LoVo (cell line): ENCODE results near the gene PIP4K2C.

Source experiments
- DNase-seq: peaks from one replicate; pipeline ENCODE4 v3.0.0-alpha.2; 2016; ENCODE audit warnings: low spot score

Gene PIP4K2C

GRCh38 chr12:57590864-57591781 is at the start of gene PIP4K2C:
PIP4K2C (plus strand) TSS chr12:57591192; CDS start chr12:57591290, 98 bp downstream.
- peak; percentile 97 for DNase-seq

DNA sequence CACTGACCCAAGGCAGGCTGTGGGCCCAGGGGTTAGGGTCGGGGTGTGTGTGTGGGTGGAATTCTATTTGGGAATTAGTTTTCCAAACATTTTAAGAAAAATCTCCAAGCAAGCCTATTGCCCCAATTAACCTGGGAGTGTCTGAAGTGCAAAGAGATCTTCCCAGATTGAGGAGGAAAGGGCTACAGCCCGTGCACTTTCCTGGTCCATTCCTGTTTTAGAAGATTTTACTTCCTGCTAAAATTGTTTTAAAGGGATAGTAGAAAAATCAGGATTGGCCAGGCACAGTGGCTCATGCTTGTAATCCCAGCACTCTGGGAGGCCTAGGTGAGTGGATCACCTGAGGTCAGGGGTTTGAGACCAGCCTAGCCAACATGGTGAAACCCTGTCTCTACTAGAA is 49.3 kb upstream of the PIP4K2C start:
- no peak for DNase-seq

DNA sequence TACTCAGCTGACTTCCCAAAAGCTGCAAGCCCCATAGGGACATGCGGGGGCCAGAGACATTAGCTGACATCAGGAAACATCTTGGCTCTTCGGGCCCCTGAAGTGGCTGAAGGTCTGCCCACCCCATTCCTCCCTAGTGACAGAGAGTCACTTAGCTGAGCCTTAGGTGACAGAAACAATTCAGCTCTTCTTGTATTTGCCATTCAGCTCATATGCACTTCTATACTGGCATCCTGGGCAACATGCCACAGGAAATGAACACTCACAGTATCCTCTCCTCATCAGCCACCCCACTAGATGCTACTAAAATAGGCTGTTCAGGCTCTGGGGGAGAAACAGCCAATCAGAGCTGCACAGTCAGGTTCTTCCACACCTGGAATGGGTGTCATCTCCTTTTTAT is 47.4 kb upstream of the PIP4K2C start:
- DNase-seq = no peak

- DNase-seq = no peak
Observed at GRCh38 chr12:57545809-57546437, 45.1 kb upstream of the PIP4K2C start.

DNA sequence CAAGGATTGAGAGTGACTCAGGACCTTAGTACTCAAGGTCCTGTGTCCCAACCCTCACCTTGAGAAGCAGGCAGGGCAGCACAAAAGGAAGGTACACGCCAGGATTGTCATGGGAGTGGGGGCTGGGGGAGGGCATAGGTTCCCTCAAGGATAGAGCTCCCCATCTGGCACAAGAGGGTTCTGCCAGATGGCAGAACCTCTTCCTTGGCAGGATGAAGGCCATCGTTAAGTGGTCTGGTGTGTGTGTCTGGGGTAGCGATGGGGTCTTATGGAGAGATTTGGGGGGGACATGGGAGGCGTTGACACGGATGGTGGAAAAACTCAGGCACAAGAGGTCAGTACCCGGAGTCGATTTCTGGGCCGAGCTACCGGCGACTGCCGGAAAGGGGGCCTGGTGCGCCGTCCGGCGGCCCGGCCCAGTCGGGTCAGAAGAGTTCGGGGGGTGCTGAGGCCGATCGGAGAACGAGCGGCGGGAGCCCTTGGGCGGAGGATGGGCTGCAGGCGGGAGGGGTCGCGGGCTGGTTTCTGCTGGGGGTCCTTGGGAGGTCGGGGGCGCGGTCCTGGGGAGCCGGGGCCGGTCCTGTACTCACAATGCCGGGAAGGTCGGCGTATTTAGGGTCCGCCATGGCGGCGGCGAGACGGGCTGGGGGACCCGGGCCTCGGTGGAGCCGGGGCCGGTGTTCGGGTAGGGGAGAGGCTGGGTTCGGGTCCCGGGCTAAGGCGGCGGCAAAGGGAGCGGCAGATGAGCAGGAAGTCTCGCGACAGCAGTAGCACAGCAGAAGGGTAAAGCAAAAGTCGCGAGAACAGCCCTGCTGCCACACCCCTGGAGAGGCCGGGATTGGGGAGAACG is 44.3 kb upstream of the PIP4K2C start, which contains the start of gene DCTN2:
DCTN2 (minus strand) TSS at position 755 of the 850 bp plus-strand sequence; CDS start at position 626, 129 bp downstream.
- DNase-seq = peak; percentile 100

- DNase-seq = no peak
Observed at GRCh38 chr12:57547288-57548012, 43.5 kb upstream of the PIP4K2C start.

DNA sequence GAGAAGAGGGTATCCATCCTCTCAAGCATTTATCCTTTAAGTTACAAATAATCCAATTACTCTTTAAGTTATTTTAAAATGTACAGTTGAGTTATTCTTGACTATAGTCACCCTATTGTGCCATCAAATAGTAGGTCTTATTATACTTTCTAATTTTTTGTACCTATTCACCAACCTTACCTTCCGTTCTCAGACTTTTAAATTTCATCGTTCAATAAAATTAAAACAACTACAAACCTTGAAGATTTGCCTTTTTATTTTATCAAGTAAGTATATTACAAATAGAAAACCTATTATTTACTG is 43.0 kb upstream of the PIP4K2C start:
- DNase-seq = no peak

- no peak for DNase-seq
Observed at GRCh38 chr12:57548488-57548887, 42.5 kb upstream of the PIP4K2C start.

- no peak for DNase-seq
Observed at GRCh38 chr12:57549203-57549908, 41.6 kb upstream of the PIP4K2C start.

GRCh38 chr12:57549909-57550640 is 40.9 kb upstream of the PIP4K2C start, which contains the start of gene KIF5A:
KIF5A (plus strand) TSS chr12:57550044; CDS start chr12:57550272, 228 bp downstream.
- no peak for DNase-seq

- no peak for DNase-seq
Observed at GRCh38 chr12:57550641-57551549, 40.1 kb upstream of the PIP4K2C start.

DNA sequence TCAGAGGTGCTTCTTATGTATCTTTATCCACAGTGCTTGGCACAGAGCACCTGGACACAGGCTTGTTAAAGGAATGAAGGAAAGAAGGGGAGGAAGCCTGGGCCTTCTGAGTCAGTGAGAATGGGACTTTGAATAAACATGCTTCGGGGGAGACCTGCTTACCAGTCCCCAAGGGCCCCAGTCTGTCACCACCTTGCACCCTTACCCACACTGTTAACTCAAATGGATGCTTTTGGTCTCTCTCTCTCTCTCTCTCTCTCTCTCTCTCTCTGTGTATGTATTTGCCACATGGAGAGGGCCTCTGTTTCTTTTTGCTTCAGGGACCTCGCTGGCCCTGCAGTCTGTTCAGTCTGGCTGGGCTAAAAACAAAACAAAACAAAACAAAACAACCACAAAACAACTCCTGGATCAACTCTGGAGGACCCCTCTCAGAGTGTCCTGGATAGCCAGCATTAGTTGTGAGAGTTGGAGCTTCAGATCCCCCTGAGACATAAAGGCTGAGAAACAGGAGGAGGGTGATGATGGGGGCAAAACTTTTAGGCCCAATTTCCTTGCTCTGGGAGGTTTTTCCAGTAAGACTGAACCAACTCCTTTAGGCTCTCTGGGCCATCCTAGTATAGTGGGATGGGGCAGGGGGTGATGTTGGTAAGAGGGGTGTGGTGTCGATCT is 39.2 kb upstream of the PIP4K2C start:
- no peak for DNase-seq

DNA sequence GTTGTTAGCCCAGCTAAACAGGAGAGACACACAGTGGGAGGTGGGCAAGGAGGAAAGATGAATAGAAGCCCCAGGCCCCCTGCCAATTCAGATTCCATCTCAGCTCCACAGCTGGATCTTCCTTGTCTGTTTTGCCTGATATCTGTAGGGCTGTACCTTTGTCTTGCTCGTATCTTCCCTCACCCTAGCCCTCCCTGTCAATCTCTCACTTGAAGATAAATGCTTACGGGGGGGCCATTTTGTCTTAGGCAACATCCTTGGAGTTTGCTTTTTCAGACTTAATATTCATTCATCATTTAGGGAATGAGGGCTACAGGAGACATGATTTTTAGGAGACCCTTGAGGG is 38.7 kb upstream of the PIP4K2C start:
- DNase-seq = no peak

DNA sequence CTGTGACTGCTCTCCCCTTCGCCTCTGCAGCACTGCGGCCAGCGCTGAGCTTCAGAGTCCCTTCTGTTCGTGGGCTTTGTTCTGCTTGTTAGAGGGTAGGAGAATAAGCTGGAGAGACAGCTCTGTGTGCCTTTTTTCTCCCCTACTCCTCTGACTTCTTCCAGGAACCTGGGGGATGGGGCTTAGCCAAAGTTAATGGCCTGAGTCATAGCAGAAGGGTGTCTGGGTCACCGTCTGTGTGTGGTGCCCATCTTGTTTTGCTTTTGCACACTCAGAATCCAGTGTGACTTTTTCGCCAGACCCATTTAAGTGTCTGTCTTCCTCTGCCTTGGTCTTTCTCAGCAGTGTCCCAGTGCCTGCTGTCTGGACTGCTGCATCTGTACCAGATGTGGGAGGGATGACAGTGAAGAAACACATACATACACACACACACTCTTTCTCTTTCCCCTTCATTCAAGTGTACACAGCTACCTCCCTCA is 38.1 kb upstream of the PIP4K2C start:
- DNase-seq = no peak

- no peak for DNase-seq
Observed at GRCh38 chr12:57553343-57554202, 37.4 kb upstream of the PIP4K2C start.

GRCh38 chr12:57554453-57554852 is 36.5 kb upstream of the PIP4K2C start:
- no peak for DNase-seq

GRCh38 chr12:57554897-57555296 is 36.1 kb upstream of the PIP4K2C start:
- DNase-seq = no peak

DNA sequence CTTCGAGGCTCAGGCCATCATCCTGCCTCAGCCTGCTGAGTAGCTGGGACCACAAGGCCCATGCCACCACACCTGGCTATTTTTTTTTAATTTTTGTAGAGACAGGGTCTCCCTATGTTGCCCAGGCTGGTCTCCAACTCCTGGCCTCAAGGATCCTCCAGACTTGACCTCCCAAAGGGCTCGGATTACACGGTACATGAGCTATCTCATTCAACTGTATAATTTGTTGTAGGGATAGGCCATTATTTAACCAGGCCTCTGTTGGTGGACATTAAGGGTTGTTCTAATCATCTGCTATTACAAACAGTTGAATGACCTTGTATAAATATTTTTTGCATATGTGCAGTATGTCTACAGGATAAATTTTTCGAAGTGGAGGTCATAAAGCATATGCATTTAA is 32.1 kb upstream of the PIP4K2C start:
- no peak for DNase-seq
